HCT116 (cell line): ENCODE results near the gene PRDX1. TPM values are rescaled to one million over a fixed set of nuclear protein-coding genes. Genes with fewer than 3 reads are reported as not detected.

ENCODE experiments used
- ATAC-seq: fragments of 200-7000 bp; cut with Tn5 transposase; 2 replicates; pipeline ENCODE4 v1.9.1; 2020; ENCODE audit warnings: mild to moderate bottlenecking, moderate library complexity
- BruUV-seq: library from RNA; stranded (reverse); fragments of 400-500 nt; replicated peaks from 2 replicates; lab custom pipeline; 2021; lab: Mats Ljungman, UMichigan
- CTCF ChIA-PET: fragments of 300-600 bp; sonication (Branson Sonifier 250); formaldehyde crosslinking; loops from one replicate; lab custom pipeline; 2021; ENCODE audit warnings: antibody characterized with exemption; lab: Charles Lee
- POLR2A ChIA-PET: fragments of 300-600, 350-600 bp; sonication (Branson Sonifier 250); formaldehyde crosslinking; loops from one replicate; lab custom pipeline; 2021; ENCODE audit warnings: antibody characterized with exemption; lab: Charles Lee
- RAD21 ChIA-PET, 2 experiments: fragments of 300-600 bp; sonication (Branson Sonifier 250); formaldehyde crosslinking; loops; one replicate each; lab custom pipeline; 2023; ENCODE audit warnings: low total read pairs in 2 of 2; ENCODE audit not compliant: uncharacterized antibody in 2 of 2, unreplicated experiment in 2 of 2, low non-redundant PET in 1 of 2; lab: Charles Lee
- DNase-seq: peaks from one replicate; pipeline ENCODE4 v3.0.0-alpha.2; 2010; ENCODE audit warnings: low read depth, low spot score
- H2AFZ ChIP-seq: fragments of 200-600 bp; shearing (Covaris generic), sonication (generic); 2 replicates; pipeline ENCODE4 v1.6.1; 2017; ENCODE audit warnings: low read depth, mixed run types, mixed read lengths, antibody characterized with exemption, low read length; ENCODE audit not compliant: poor library complexity, severe bottlenecking
- H3K27ac ChIP-seq: 2 replicates; pipeline ENCODE4 v1.5.1; 2012; ENCODE audit warnings: low read depth, low read length
- H3K27me3 ChIP-seq: fragments of 200-600 bp; sonication (generic); 2 replicates; pipeline ENCODE4 v1.6.1; 2016; ENCODE audit warnings: mixed run types, low read length, mixed read lengths; ENCODE audit not compliant: insufficient read depth
- H3K36me3 ChIP-seq, 2 experiments: fragments of 200-500 bp in 1 of 2; fragments of 200-600 bp in 1 of 2; sonication (Bioruptor generic) in 1 of 2; sonication (generic) in 1 of 2; 2 replicates each; pipeline versions ENCODE4 v1.5.1 to v1.6.1; 2014 to 2016; ENCODE audit warnings: low read length in 2 of 2, inconsistent platforms in 1 of 2, mixed read lengths in 1 of 2, mixed run types in 1 of 2; ENCODE audit not compliant: insufficient read depth in 2 of 2, control insufficient read depth in 1 of 2
- H3K4me1 ChIP-seq, 2 experiments: fragments of 200-600 bp in 1 of 2; sonication (generic) in 1 of 2; 2 replicates each; pipeline versions ENCODE4 v1.5.1 to v1.6.1; 2012 to 2017; ENCODE audit warnings: low read length in 2 of 2, inconsistent platforms in 1 of 2, mild to moderate bottlenecking in 1 of 2, mixed read lengths in 1 of 2, mixed run types in 1 of 2, moderate library complexity in 1 of 2; ENCODE audit not compliant: insufficient read depth in 2 of 2, control insufficient read depth in 1 of 2
- H3K4me2 ChIP-seq: fragments of 200-600 bp; sonication (generic); 2 replicates; pipeline ENCODE4 v1.6.1; 2017; ENCODE audit warnings: mixed run types, low read length, mixed read lengths
- H3K4me3 ChIP-seq, 2 experiments: fragments of 200-600 bp in 1 of 2; sonication (generic) in 1 of 2; replicated peaks in 1 of 2; 2 replicates each; pipeline ENCODE4 v1.5.1; 2011 to 2016; ENCODE audit warnings: low read length in 2 of 2, control low read depth in 1 of 2, low read depth in 1 of 2, mild to moderate bottlenecking in 1 of 2, mixed read lengths in 1 of 2, mixed run types in 1 of 2
- H3K79me2 ChIP-seq: fragments of 200-600 bp; sonication (generic); 2 replicates; pipeline ENCODE4 v1.6.1; 2017; ENCODE audit warnings: mild to moderate bottlenecking, mixed run types, low read length, moderate library complexity, mixed read lengths; ENCODE audit not compliant: insufficient read depth
- H3K9ac ChIP-seq: fragments of 200-600 bp; sonication (generic); 2 replicates; pipeline ENCODE4 v1.6.1; 2016; ENCODE audit warnings: low read length, mixed read lengths
- H3K9me2 ChIP-seq: fragments of 200-600 bp; sonication (generic), shearing (Covaris generic); 2 replicates; pipeline ENCODE4 v1.6.1; 2017; ENCODE audit warnings: mixed run types, mild to moderate bottlenecking, moderate library complexity; ENCODE audit not compliant: insufficient read depth
- H3K9me3 ChIP-seq, 2 experiments: fragments of 200-500 bp in 1 of 2; fragments of 200-600 bp in 1 of 2; sonication (Bioruptor generic) in 1 of 2; sonication (generic) in 1 of 2; 2 replicates each; pipeline ENCODE4 v1.6.1; 2014 to 2017; ENCODE audit warnings: low read length in 2 of 2, mixed read lengths in 2 of 2, inconsistent platforms in 1 of 2, low read depth in 1 of 2, mild to moderate bottlenecking in 1 of 2, mixed run types in 1 of 2, moderate library complexity in 1 of 2; ENCODE audit not compliant: control insufficient read depth in 1 of 2, insufficient read depth in 1 of 2
- H4K20me1 ChIP-seq: fragments of 200-600 bp; sonication (generic), shearing (Covaris generic); 2 replicates; pipeline ENCODE4 v1.6.1; 2017; ENCODE audit warnings: mixed run types, mild to moderate bottlenecking, moderate library complexity; ENCODE audit not compliant: insufficient read depth
- ATF3 ChIP-seq: IDR thresholded peaks from 2 replicates; pipeline ENCODE4 v1.6.1; 2012
- CBX3 ChIP-seq: IDR thresholded peaks from 2 replicates; pipeline ENCODE4 v1.6.1; 2012; ENCODE audit warnings: low read depth
- CEBPB ChIP-seq: IDR thresholded peaks from 2 replicates; pipeline ENCODE4 v1.6.1; 2012; ENCODE audit warnings: low read depth
- CTCF ChIP-seq, 3 experiments: fragments of 200-600 bp in 1 of 3; sonication (generic) in 1 of 3; IDR thresholded peaks in 2 of 3; conservative IDR thresholded peaks in 1 of 3; 2 replicates each; pipeline ENCODE4 v1.5.1; 2012 to 2017; ENCODE audit warnings: low read depth in 2 of 3, low read length in 2 of 3, antibody characterized with exemption in 1 of 3, borderline replicate concordance in 1 of 3, control low read depth in 1 of 3, mild to moderate bottlenecking in 1 of 3, mixed read lengths in 1 of 3, mixed run types in 1 of 3, moderate library complexity in 1 of 3; ENCODE audit not compliant: insufficient read depth in 1 of 3
- EGR1 ChIP-seq: IDR thresholded peaks from 2 replicates; pipeline ENCODE4 v1.6.1; 2012; ENCODE audit warnings: low read depth
- ELF1 ChIP-seq: IDR thresholded peaks from 2 replicates; pipeline ENCODE4 v1.6.1; 2012; ENCODE audit warnings: low read depth, borderline replicate concordance
- EZH2 ChIP-seq: fragments of 200-600 bp; sonication (generic); IDR thresholded peaks from 2 replicates; pipeline ENCODE4 v1.6.1; 2017; ENCODE audit warnings: antibody characterized with exemption, mixed run types
- EZH2phosphoT487 ChIP-seq: fragments of 200-600 bp; IDR thresholded peaks from 2 replicates; pipeline ENCODE4 v1.6.1; 2018; ENCODE audit warnings: antibody characterized with exemption, borderline replicate concordance
- MAX ChIP-seq: IDR thresholded peaks from 2 replicates; pipeline ENCODE4 v1.6.1; 2012
- POLR2AphosphoS5 ChIP-seq: IDR thresholded peaks from 2 replicates; pipeline ENCODE4 v1.6.1; 2011; ENCODE audit warnings: mild to moderate bottlenecking, low read depth, low read length, moderate library complexity
- RAD21 ChIP-seq: IDR thresholded peaks from 2 replicates; pipeline ENCODE4 v1.6.1; 2012; ENCODE audit warnings: low read depth, mild to moderate bottlenecking
- REST ChIP-seq: IDR thresholded peaks from 2 replicates; pipeline ENCODE4 v1.6.1; 2012; ENCODE audit warnings: low read depth
- SIN3A ChIP-seq: IDR thresholded peaks from 2 replicates; pipeline ENCODE4 v1.6.1; 2012; ENCODE audit warnings: low read depth
- SP1 ChIP-seq: IDR thresholded peaks from 2 replicates; pipeline ENCODE4 v1.6.1; 2012; ENCODE audit warnings: low read depth
- SRF ChIP-seq: IDR thresholded peaks from 2 replicates; pipeline ENCODE4 v1.6.1; 2012; ENCODE audit warnings: low read depth
- TCF7L2 ChIP-seq: IDR thresholded peaks from 2 replicates; pipeline ENCODE4 v1.7.0; 2011; ENCODE audit warnings: borderline replicate concordance, inconsistent platforms; ENCODE audit not compliant: insufficient read depth, insufficient read length; ENCODE audit errors: extremely low read depth
- ZBTB33 ChIP-seq: IDR thresholded peaks from 2 replicates; pipeline ENCODE4 v1.6.1; 2011; ENCODE audit warnings: mild to moderate bottlenecking, low read length, moderate library complexity; ENCODE audit not compliant: insufficient replicate concordance; ENCODE audit errors: extremely low read depth
- ZFX ChIP-seq: fragments of 450-650 bp; IDR thresholded peaks from 2 replicates; pipeline ENCODE4 v1.6.1; 2017
- ZNF274 ChIP-seq: fragments of 200-500 bp; sonication (Bioruptor generic); IDR thresholded peaks from 2 replicates; pipeline ENCODE4 v1.6.1; 2014; ENCODE audit warnings: mild to moderate bottlenecking, low read depth, low read length, inconsistent platforms
- intact Hi-C: fragments of 100-400 bp; cut with micrococcal nuclease; formaldehyde crosslinking; loops from 2 replicates; pipeline ENCODE4 v1.10.0; 2022
- total RNA-seq: library from RNA; stranded (reverse); gene quantifications from one replicate; pipeline ENCODE4 v1.2.1, GENCODE V29; 2021; ENCODE audit not compliant: unreplicated experiment

The PRDX1 gene
- total RNA-seq, 1 experiment from 2014 or later: 1,171 TPM

GRCh38 chr1:45479039-45479748, 42.5 kb downstream of the PRDX1 start:
- Histone ChIP-seq H3K9ac (no peak overlapping the region), H3K4me2 (no peak overlapping the region), H3K4me1 (no peaks in the 10 kb centered on the region), H3K79me2 (no peaks in the 10 kb centered on the region), H3K27ac (no peak overlapping the region), H3K9me2 (no peaks in the 10 kb centered on the region), H3K27me3 (no peaks in the 10 kb centered on the region), H4K20me1 (no peaks in the 10 kb centered on the region), H2AFZ (no peak overlapping the region), H3K9me3 (no peaks in the 10 kb centered on the region), H3K36me3 (no peaks in the 10 kb centered on the region), H3K4me3 (no peak overlapping the region)
- ChIA-PET CTCF (no interaction called here), POLR2A (no interaction called here), RAD21 (no interaction called here)
- DNase-seq (no peak), ATAC-seq (no peak)
- no TSS peak for BruUV-seq
- intact Hi-C loops: no loop called here
- TF ChIP-seq SIN3A (no peak), ATF3 (no peak), TCF7L2 (no peak), ELF1 (no peak), REST (no peak), ZNF274 (no peak), CTCF (IDR thresholded peaks at IDR 0.05 in 2 of 3, conservative IDR thresholded peaks at IDR 0.05 in 1 of 3; ENCODE audit: borderline replicate concordance in 1 of 3, insufficient read depth in 1 of 3, low read depth in 2 of 3, low read length in 2 of 3) (no peak), MAX (no peak), RAD21 (no peak), SRF (no peak), SP1 (no peak), ZBTB33 (no peak), ZFX (no peak), CEBPB (no peak), POLR2AphosphoS5 (no peak), EZH2 (no peak), EZH2phosphoT487 (no peak), EGR1 (no peak), CBX3 (no peak)
